Heart left ventricle (tissue), 16 donors: ENCODE measurements around the gene ATP11C. TPM values are rescaled to one million over a fixed set of nuclear protein-coding genes. Genes with fewer than 3 reads are reported as not detected.

Experiments
- ATAC-seq, 4 donors: fragments of 200-7000 bp; cut with Tn5 transposase; one replicate each; pipeline ENCODE4 v1.9.1; 2020 to 2022; ENCODE audit warnings: moderate library complexity in 4 of 4, mild to moderate bottlenecking in 3 of 4, moderate number of reproducible peaks in 1 of 4
- DNase-seq, 5 donors: peaks; one replicate each; pipeline ENCODE4 v3.0.0-alpha.2; 2020
- H3K27ac ChIP-seq, 12 donors: fragments of 200-600 bp; sonication (generic) in 4 of 12; one replicate each; pipeline versions ENCODE4 v1.5.0 to v1.8.0; 2016 to 2022; ENCODE audit warnings: mild to moderate bottlenecking in 2 of 12
- H3K27me3 ChIP-seq, 9 donors: fragments of 200-600 bp; sonication (generic) in 2 of 9; one replicate each; pipeline versions ENCODE4 v1.5.1 to v1.8.0; 2016 to 2022; ENCODE audit warnings: mild to moderate bottlenecking in 3 of 9
- H3K36me3 ChIP-seq, 9 donors: fragments of 200-600 bp; sonication (generic) in 2 of 9; one replicate each; pipeline versions ENCODE4 v1.5.0 to v1.8.0; 2018 to 2022; ENCODE audit warnings: mild to moderate bottlenecking in 2 of 9
- H3K4me1 ChIP-seq, 12 donors: fragments of 200-600 bp; sonication (generic) in 4 of 12; one replicate each; pipeline versions ENCODE4 v1.5.0 to v1.8.0; 2016 to 2022; ENCODE audit warnings: mild to moderate bottlenecking in 3 of 12
- H3K4me3 ChIP-seq, 12 donors: fragments of 200-600 bp; sonication (generic) in 4 of 12; one replicate each; pipeline versions ENCODE4 v1.5.0 to v1.8.0; 2017 to 2022; ENCODE audit warnings: mild to moderate bottlenecking in 9 of 12, moderate library complexity in 4 of 12
- H3K9me3 ChIP-seq, 12 donors: fragments of 200-600 bp; sonication (generic) in 4 of 12; one replicate each; pipeline versions ENCODE4 v1.5.0 to v1.8.0; 2016 to 2022; ENCODE audit warnings: mild to moderate bottlenecking in 1 of 12
- POLR2A ChIP-seq, 2 donors: fragments of 450-650 bp; IDR thresholded peaks; one replicate each; pipeline ENCODE4 v1.6.1; 2017; ENCODE audit warnings: antibody characterized with exemption in 2 of 2, mild to moderate bottlenecking in 2 of 2, moderate library complexity in 2 of 2
- WGBS, 4 donors: extraction: QIAGEN DNeasy Blood & Tissue Kit in 2 of 4; methylation state at CpG; one replicate each; pipeline versions ENCODE4 v1.1.5 to v1.1.7; 2013 to 2018; 5-methylcytosine and 5-hydroxymethylcytosine counted together
- intact Hi-C, 10 donors: fragments of 100-400 bp; cut with DNase I; formaldehyde crosslinking; loops; one replicate each; pipeline versions ENCODE4 v1.11.1 to v1.14.2; 2022
- polyA plus RNA-seq, 2 donors: library from polyadenylated mRNA; stranded (reverse); fragments of 200-250 nt; gene quantifications; one replicate each; pipeline ENCODE4 v1.2.3, GENCODE V29; 2013
- total RNA-seq, 9 donors: library from RNA; depleted of rRNA in 2 of 9; stranded (reverse); fragments of >200 nt in 2 of 9; fragmentation: NEBNext Ultra II Directional in 3 of 9; extraction: Animal tissue kit (Norgen Biotek cat#: 25700) in 3 of 9; gene quantifications; one replicate each; pipeline versions ENCODE4 v1.1.0 to v1.2.4, GENCODE V29; 2016 to 2023
- TF ChIP-seq, protein P1 (sequence below), 12 donors: fragments of 200-600 bp; sonication (generic) in 4 of 12; IDR thresholded peaks; one replicate each; pipeline versions ENCODE4 v1.5.0 to v1.8.0; 2018 to 2022; ENCODE audit warnings: antibody characterized with exemption in 12 of 12, mild to moderate bottlenecking in 5 of 12
- donor health status: ischemic (EF 13 %, LVEDD 7.1; RV severe dilation, severe dysfunction).
- donor health status: healthy with polysubstance abuse.
- donor health status: DM: no; HTN: yes; CAD: no.
- donor health status: DM: no; HTN: no; CAD: no.
- donor health status: ischemic (EF 25% LVEDD 6.9; RV normal size, moderate dysfunction).
- donor health status: ischemic (EF 25% LVEDD 5.7; RV mildly dilated, moderate dysfunction).
- donor health status: healthy.
- donor health status: DM: yes; HTN: yes; CAD: no.
- donor health status: ischemic (EF 35%, LVEDD 5.7; RV mildly dilated, moderate dysfunction).
- donor health status: nonischemic (EF 11% LVEDD 7.7; RV severe dilation, severe dysfunction).
- donor health status: DM: yes; HTN: yes; CAD: no.
- donor health status: PGD.
- donor health status: ischemic (EF 29% LVEDD 5.4; RV normal size, mild dysfunction).
- donor health status: nonischemic (EF 23%, LVEDD 6.1; RV moderate dilation, normal function).

The ATP11C gene
- total and polyA plus RNA-seq, 11 donors, result 1.1 to 10.2 (median 3.9) TPM

GRCh38 chrX:139811942-139812629 lies 120.8 kb downstream of the ATP11C start:
- H3K27me3 ChIP-seq, result no peaks in the 10 kb centered on the region
- no peaks in the 10 kb centered on the region for H3K4me1 ChIP-seq
- H3K4me3 ChIP-seq, result no peak overlapping the region
- no peaks in the 10 kb centered on the region for H3K9me3 ChIP-seq
- DNase-seq (no peak), ATAC-seq (no peak)
- intact Hi-C loops, result no loop called here
- peaks cover 0 to 23% (median 0%) of the 10 kb centered on the region in 9 donors for H3K36me3 ChIP-seq
- no peak overlapping the region for H3K27ac ChIP-seq
- TF ChIP-seq POLR2A (IDR thresholded peaks at IDR 0.05), result no peak
- TF ChIP-seq, protein P1, sequence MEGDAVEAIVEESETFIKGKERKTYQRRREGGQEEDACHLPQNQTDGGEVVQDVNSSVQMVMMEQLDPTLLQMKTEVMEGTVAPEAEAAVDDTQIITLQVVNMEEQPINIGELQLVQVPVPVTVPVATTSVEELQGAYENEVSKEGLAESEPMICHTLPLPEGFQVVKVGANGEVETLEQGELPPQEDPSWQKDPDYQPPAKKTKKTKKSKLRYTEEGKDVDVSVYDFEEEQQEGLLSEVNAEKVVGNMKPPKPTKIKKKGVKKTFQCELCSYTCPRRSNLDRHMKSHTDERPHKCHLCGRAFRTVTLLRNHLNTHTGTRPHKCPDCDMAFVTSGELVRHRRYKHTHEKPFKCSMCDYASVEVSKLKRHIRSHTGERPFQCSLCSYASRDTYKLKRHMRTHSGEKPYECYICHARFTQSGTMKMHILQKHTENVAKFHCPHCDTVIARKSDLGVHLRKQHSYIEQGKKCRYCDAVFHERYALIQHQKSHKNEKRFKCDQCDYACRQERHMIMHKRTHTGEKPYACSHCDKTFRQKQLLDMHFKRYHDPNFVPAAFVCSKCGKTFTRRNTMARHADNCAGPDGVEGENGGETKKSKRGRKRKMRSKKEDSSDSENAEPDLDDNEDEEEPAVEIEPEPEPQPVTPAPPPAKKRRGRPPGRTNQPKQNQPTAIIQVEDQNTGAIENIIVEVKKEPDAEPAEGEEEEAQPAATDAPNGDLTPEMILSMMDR (IDR thresholded peaks at IDR 0.05), result no peak
- WGBS, 4 donors, result 75 to 89% (median 83%) methylated on average over 6 of the region's 6 CpGs

- no peak for DNase-seq
- TF ChIP-seq, protein P1 (IDR thresholded peaks at IDR 0.05), result no peak
- TF ChIP-seq POLR2A (IDR thresholded peaks at IDR 0.05), result no peak
- no peaks in the 10 kb centered on the region for H3K4me1 ChIP-seq
These were observed 128.4 kb downstream of the ATP11C start for GRCh38 chrX:139804482-139804881.

DNA sequence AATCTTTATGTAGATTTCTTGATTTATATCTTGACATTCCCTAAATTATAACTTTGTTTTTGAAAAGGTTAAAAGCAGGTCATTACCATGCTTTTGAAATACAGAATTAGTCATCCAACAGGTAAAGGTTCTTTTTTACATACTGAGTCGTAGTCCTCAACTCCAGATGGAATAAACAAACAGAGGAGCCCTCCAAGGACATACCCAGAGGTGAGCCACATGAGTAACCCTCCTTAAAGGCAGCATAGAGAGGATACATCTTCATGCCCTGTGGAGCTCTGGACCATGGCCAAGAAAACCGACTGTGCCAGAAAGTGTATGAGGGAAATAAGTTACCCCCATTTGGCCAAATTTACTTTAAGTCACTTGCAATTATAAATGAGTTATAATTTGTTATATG lies 129.6 kb downstream of the ATP11C start:
- TF ChIP-seq, protein P1 (IDR thresholded peaks at IDR 0.05), result no peak
- TF ChIP-seq POLR2A (IDR thresholded peaks at IDR 0.05), result no peak
- no peak for ATAC-seq
- H3K27ac ChIP-seq, result no peak overlapping the region

More at GRCh38 chrX:139804482-139804881, 128.4 kb downstream of the ATP11C start:
- Histone ChIP-seq H3K9me3 (no peaks in the 10 kb centered on the region), H3K36me3 (peaks cover 0 to 25% (median 14%) of the 10 kb centered on the region in 9 donors), H3K4me3 (no peak overlapping the region), H3K27me3 (no peaks in the 10 kb centered on the region), H3K27ac (no peak overlapping the region)
- ATAC-seq, result no peak
- 75 to 93% (median 86%) methylated on average over 1 of the region's 1 CpG for WGBS, 4 donors
- intact Hi-C loops, result no loop called here

DNA sequence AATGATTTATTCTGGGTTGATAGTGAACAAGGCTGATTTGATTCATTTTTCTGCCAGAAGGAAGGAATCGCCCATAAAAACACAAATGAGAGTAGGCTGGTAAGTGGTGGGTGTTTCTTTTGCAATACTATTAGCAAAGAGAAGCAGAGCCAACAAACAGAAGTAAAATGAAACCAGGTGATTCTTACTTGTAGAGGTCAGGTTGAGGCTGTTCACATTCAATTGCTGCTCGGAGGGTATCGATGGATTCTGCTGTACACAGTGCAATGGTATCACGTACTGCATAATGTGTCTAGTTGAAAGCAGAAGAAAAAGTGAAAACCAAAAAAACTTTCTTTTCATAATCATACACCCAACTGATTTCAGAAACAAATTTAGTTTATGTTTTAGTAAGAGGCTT lies 130.8 kb downstream of the ATP11C start:
- peaks cover 0 to 27% (median 18%) of the 10 kb centered on the region in 9 donors for H3K36me3 ChIP-seq
- TF ChIP-seq, protein P1 (IDR thresholded peaks at IDR 0.05), result no peak
- no peak for TF ChIP-seq POLR2A (IDR thresholded peaks at IDR 0.05)
- H3K9me3 ChIP-seq, result no peaks in the 10 kb centered on the region
- DNase-seq (no peak), ATAC-seq (no peak)
- H3K27me3 ChIP-seq, result no peaks in the 10 kb centered on the region
- no peak overlapping the region for H3K27ac ChIP-seq
- no peak overlapping the region for H3K4me3 ChIP-seq
- intact Hi-C loops, result no loop called here
- 83 to 99% (median 93%) methylated on average over 4 of the region's 4 CpGs for WGBS, 4 donors
- H3K4me1 ChIP-seq, result no peaks in the 10 kb centered on the region

More for the DNA sequence above, 129.6 kb downstream of the ATP11C start:
- Histone ChIP-seq H3K36me3 (peaks cover 0 to 25% (median 14%) of the 10 kb centered on the region in 9 donors), H3K9me3 (no peaks in the 10 kb centered on the region), H3K4me3 (no peak overlapping the region), H3K27me3 (no peaks in the 10 kb centered on the region), H3K4me1 (no peaks in the 10 kb centered on the region)
- WGBS, 4 donors, result 51 to 64% (median 57%) methylated on average over 2 of the region's 2 CpGs
- intact Hi-C loops, result no loop called here
- no peak for DNase-seq
